ENCODE data around the gene NCAPG2.

Gene NCAPG2

DNA sequence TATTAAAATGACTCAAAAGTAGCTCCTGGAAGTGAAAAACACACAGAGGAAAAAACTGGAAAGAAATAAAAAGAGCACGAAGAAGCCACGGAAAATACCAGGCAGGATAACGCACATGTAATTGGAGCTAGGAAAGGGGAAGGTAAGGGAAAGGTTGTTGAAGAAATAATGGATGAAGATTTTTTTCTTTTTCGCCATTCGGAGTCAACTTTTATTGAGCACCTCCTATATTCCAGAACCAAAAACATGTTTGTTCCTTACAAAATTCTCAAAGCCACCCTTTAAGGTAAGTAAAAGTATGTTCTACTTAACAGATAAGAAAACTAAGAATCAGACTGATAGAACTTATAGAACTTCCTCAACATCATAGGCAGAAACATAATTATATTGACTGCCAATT lies 84.2 kb downstream of the NCAPG2 start:
- no peak for DNase-seq

DNA sequence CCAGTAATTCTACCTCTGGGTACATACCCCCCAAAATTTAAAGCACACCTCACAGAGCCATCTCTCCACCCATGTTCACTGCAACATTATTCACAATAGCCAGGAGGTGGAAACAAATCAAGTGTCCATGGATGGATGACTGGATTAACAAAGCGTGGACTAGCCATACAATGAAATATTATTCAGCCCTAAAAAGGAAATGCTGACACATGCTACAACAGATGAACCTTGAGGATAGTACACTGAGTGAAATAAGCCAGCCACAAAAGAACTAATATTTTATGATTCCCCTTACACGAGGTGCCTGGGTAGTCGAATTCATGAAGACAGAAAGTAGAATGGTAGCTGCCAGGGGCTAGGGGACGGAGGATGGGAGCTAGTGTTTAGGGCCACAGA lies 85.9 kb downstream of the NCAPG2 start:
- DNase-seq = no peak

DNA sequence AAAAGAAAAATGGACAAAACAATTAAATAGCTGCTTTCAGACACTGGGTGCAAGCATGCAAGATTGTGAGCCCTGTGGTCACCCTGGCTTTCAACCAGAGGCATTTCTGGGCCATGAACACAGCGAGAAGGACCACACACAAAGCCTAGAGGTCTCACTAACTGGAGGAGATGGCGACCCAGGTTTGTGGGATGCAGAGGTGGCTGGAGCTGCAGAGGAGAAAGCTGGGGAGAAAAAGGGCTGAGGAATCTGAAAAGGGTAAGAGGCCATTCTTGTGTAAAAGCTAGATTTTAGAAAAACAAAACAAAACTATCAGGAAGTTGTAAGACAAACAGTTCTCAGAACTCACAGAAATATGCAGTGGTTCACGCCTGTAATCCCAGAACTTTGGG lies 86.9 kb downstream of the NCAPG2 start:
- DNase-seq = no peak

DNA sequence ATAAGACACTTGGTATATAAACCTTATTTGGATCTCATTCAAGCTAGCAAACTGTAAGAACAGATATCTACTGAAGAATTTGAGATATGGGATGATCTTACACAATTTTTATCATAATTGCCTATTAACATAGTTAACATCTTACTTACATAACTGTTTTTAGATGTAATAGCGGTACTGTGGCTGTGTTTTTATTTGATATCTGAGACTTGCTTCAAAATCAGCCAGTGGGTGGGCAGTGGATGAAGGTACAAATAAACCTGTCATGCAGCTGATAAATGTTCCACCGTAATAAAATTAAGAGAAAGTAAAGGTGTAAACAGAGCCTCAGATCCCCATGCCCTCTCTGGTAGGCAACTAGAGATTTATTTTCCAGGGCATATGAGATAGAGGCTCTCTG lies 88.6 kb downstream of the NCAPG2 start:
- DNase-seq = no peak

DNA sequence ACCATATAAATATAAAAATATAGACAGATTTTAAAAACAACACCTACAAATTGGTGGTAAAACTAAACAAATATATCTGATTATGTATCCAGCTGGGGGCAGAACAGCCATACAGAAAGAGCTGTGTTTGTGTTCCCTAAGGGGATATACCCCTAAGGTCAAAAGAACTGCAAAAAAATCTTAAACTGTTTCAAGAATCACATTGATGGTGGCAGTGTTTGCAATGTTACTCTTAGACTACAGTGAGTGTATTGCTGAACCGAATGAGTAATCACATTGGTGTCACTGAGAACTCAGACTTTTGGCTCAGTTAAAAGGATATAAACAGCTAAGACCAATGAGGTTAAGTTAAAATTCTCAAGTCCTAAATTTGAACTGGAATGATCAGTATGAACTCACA lies 89.9 kb downstream of the NCAPG2 start:
- DNase-seq = no peak

DNA sequence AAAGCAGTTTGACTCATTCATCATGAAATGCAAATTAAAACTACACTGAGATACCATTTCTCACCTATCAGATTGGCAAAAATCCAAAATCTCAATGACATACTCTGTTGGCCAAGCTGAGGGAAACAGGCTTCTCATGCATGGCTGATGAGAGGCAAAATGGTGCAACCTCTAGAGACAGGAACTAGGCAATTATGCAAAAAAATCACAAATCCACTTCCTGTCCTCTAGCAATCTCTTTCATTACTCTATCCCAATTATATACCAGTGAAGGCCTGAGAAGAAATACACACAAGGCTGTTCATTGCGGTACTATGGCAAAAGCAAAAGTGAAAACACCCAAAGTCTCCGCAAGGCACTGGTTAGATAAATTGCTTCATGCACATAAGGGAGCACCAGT lies 91.1 kb downstream of the NCAPG2 start:
- DNase-seq = no peak

DNA sequence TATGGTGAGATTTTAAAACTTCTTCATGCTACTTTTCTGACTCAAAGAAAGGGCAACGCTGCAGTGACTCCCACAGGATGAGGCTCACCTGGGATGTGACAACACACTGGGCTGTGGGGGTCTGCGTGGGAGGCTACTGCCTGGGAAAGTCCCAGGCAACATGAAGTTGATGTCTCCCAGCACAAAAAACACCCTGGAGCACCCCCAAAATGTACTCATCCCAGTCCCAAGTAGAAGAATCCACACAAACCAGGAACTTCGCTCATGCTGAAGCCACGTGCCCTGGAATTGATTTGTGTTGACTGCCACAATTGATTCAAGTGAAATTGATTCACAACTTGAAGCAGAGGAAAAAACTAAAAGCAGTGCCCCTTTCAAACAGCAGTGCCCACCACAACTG lies 92.1 kb downstream of the NCAPG2 start:
- DNase-seq = no peak

DNA sequence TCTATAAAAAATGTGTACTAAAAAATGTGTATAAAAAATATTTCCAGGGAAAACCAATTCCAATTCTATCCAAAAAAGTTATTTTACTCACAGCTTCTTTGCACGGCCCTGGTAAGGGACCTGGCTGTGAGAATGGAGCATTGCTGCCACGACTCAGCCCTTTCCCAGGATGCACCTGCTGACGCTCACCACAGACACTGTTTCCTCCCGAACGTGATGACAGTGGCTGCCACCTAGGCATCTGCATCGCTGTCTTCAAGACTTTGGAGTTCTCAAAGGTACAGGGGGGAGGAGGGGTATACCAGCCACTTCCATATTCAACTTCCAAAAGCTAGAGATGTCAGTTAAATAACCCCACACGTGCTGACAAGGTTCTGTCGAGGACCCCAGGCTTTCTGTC lies 93.1 kb downstream of the NCAPG2 start:
- DNase-seq = no peak

DNA sequence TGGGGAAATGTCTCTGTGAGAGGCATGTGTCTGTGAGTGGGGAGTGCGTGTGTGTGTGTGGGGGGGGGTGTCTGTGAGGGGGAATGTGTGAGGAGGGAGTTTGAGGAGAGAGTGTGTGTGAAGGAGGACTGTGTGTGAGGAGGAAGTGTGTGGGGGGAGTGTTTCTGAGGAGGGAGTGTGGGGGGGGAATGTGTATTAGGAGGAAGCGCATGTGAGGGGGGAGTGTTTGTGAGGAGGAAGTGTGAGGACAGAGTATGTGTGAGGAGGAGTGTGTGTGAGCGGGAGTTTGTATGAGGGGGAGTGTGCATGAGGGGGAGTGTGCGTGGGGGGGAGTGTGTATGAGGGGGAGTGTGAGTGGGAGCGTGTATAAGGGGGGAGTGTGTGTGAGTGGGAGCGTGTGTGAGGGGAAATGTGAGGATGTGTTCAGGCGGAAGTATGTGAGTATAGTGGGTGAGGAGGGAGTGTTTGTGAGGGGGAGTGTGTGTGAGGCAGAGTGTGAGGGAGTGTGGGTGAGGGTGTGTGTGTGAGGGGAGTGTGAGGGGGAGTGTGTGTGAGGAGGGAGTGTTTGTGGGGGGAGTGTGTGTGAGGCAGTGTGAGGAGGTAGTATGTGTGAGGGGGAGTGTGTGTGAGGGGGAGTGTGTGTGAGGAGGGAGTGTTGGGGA lies 95.2 kb downstream of the NCAPG2 start:
- no peak for DNase-seq

DNA sequence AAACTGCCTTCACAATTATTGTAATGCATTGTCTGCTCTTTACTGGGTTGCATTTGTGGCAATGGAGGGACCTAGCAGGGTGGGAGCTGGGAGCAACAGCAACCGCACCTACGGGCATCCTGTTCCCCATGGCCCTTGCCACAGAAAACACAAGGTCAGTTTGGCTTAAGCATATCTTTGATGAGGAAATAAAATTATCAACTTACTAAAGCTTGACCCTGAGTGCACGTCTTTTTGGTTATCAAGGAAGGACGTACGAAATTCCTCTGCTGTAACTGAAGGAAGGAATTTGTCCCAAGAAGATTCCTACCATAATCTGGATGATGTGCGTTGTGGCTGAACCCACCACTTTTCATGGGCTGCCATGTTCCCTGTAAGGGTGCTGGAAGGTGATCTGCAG lies 97.0 kb downstream of the NCAPG2 start:
- DNase-seq = no peak

DNA sequence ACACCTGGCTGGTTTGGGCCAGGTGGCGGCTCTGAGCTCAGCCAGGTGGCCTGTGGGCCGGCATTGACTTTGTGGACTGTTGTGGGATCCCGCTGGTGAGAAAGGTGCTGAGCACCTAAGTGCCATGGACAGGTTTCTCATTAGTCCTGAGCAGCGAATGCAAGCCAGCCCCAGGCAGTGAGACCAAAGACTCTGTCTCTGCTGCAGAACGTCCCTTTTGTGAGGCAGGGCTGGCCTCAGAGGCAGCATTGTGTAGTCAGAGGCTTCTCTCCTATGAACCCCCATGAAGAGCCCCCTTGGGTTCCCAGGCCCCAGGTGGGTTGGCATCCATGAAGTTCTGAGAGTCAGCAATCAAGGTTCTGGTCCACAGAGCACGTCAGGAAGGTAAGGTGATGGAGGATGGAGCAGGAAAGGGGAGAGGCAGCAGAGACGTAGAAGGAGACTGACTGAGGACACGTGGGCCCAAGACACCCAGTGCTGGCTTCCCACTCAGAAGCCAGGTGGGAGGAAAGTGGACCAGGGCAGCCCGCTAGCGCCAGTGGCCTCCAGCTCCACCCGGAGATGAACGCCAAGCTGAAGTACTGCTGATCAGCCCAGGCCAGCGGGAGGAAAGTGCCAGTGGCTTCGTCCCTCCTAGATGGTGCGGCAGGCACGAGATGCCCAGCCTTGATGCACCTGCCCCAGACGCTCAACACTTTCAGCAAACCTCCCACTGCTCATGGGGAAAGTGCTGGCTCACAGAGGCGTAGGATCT lies 97.8 kb downstream of the NCAPG2 start:
- no peak for DNase-seq

DNA sequence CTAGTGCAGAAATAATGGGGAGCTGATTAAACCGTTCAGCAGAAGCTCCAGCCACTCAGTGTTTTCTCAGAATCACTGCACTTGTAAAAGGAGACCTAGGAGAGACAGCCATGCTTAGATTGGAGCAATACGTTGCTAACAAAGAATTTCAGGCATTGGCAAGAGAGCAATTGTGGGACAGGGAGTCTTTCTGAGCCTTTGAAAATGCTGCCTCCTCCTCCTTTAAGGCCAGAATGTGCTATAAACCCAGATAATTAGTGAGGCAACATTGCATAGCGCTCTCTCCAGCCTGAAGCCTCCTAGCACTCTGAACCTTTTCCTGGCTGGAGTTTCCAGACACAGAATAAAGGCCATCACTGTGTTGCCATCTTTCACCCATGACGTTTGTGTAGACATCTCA lies 98.5 kb downstream of the NCAPG2 start:
- DNase-seq = no peak

DNA sequence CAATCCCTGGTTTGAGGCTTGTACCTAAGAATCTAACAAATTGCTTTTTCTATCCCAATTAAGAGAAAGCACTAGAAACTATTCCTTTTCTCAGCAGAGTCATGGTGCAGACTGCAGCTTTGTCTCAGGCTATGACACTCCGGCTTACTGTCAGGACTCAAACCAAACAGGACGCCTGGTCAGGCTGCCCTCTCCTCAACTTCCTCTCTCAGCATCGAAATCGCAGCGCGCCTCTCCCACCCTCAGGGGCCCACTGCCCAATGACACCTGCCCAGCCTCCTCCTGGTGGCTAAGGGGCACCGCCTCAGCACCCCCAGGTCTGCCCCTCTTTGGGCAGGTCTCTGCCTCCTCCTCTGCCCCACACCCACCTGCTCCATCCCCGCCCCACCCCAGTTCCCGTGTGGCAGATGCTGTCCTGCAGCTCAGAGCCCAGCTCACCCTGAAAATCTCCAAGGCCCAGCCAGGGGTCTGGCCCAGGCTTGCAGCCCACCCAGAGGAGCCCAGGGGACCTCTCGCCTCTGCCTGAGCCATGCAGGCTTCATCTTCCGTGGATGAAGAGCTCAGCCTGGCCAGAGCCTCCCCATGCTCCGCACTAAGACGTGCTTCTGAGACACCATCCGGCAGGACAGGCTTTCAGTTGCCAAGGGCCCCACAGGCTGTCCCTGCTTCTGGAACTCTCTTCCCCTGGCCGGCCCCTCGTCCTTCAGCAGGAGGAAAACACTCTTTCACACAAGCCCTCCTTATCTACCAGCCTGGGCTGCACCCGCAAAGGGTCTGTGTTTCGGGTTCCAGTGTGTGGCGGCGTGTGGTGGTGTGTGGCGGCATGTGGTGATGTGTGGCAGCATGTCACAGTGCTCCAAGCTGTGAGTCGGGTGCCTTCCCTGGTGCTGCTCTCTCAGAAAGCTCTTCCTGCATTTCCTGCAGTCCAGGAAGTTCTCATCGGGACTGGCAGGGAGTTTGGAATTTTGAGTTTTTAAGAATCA lies 100.5 kb downstream of the NCAPG2 start:
- DNase-seq = no peak

DNA sequence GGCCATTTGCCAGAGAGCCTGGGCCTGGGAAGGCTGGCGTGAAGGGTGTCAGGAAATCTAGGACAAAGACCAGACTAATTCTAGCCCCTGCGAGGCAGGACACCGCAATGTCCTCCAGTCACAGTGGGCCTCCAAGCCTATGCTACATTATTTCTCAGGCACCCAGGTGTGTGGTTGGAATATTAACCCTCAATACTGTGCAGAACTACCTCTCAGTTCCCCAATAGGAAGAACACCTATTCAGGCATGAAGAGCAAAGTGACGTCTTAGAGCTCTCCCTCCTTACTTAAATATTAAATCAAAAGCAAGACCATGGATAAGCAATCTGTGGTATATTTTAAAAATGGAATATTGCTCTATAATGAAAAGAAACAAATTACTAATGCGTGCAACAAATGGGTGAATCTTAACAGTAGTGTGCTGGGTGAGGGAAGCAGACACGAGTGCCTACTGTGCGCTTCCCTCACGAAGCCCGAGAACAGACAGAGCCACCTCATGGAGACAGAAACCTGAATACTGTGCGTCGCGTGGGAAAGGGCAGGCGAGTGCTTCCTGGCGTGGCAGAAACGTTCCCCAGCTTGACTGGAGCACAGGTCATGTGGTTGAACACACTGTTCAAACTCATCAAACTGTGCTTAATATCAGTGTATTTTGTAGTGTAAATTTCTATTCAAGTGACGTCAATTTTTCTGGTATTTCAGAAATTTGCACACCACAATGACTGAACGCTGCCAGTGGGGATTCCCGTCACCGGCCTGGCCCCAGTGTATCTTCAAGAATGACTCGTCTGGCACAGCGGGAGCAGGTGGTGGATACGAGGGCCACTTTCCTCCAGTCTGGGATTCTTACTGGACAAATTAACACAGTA lies 101.5 kb downstream of the NCAPG2 start:
- peak; percentile 34 for DNase-seq

DNA sequence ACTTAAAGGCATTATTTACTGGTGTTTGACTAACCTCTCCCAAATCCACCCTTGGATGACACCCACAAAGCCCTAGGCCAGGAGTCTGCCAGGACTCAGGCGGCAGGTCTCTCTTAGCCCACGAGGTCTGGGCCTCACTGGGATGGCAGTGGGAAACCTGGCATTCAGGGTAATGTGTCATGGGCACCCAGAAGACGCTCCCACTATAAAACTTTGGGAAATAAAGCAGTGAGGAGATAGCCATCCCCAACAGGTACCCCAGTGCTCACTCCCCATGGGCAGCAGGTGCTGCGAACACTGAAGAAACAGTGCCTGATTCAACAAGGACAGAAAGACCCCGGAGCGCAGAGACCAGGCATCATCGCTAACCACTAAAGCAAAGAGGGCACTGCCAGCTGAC lies 102.6 kb downstream of the NCAPG2 start:
- no peak for DNase-seq

DNA sequence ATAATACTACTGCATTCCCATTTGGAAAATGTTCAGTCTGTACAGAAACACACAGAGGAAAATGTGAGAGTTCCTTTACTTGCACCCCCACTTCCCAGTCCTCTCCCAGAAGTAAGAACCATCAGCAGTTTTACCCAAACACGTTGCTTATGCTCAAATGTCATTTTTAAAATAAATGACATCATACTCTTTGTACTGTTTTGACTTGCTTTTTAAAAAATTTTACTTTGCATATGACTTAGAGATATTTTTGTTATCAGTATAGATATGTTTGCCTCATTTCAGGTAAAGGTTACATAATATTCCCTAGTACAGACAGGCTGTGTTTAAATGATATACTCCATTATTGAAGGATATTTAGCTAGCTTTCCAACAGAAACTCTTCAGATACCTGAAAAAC lies 103.5 kb downstream of the NCAPG2 start:
- DNase-seq = no peak

DNA sequence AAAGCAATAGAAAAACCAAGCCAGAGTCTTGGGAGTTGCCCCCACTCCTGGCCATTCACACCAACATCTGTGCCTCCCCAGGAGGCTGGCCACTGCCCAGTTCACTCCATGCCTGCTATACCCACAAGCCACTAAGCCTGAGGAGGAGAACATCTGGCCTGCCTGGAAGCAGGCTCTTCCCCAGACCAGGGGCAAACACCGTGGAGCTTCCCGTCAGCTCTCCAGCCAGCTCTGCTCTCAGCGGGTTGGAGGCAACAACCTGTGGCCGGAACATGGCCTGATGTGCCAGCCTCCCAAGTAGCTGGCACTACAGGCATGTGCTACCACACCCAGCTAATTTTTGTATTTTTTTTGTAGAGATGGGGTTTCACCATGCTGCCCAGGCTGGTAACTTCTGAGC lies 107.9 kb downstream of the NCAPG2 start:
- no peak for DNase-seq

DNA sequence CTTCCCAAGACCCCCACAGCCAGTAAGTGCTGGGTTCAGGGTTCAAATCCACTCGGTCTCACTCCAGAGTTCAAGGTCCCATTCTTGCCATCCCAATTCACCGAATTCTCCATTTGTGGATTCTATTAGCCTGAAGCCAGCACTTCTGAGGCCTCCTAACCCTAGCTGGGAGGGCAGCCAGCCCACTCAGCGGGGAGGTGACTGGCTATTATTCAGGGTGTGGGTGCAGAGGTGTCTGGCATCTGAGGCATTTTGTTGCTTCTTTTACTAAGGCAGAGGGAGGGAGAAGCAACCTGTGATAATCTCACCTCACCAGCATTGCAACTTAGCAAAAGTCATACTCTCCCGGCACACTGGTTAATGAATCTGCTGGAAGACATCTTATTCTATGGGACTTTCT lies 108.3 kb downstream of the NCAPG2 start:
- DNase-seq = no peak

DNA sequence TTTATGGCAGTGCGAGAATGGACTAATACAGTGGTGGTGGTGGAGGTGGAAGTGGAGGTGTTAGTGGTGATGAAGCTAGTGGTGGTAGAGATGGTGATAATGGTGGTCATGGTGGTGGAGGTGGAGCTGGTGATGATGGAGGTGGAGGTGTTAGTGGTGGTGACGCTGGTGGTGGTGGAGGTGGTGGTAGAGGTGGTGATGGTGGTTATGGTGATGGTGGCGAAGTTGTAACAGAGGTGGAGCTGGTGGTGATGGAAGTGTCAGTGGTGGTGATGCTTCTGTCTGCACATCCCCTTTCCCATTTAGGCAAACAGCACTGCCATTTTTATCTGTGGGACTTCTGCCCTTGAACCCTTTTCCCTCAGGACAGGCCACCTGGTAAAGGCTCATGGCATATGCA lies 109.5 kb downstream of the NCAPG2 start:
- no peak for DNase-seq

DNA sequence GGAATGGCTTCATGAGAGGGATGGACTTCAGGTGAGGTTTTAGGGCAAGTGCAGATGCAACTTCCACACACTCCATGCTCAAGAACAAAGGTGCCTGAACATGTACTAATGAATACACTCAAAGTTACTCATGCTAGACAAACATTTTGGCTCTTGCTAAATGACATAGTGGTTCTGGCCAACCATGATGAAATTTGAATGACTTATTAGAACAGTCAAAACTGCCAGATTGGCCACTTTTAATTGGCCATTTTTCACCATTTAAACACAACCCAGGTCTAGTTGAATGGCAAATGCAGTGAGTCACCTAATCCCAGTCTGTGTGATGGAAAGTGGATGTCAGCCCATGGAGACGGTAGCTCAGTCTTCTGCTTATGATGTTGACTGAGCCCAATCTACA lies 112.1 kb downstream of the NCAPG2 start:
- DNase-seq = no peak

DNA sequence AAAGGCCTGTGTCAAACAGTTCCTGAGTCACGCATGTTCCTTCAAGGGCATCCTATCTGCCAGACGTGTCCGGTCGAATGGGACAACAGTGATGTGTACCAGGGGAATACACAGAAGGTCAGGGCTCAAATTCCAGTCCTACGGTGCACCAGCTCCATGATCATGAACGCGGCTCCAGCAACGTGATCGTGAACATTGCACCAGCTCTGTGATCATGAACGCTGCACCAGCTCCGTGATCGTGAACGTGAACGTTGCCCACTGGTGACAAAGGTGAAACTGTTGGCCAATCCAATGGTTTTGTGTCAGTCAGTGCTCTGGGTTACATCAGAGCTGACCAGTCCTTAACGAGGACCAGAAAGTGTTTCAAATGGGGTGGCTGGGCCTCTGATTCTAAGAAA lies 112.7 kb downstream of the NCAPG2 start:
- no peak for DNase-seq

DNA sequence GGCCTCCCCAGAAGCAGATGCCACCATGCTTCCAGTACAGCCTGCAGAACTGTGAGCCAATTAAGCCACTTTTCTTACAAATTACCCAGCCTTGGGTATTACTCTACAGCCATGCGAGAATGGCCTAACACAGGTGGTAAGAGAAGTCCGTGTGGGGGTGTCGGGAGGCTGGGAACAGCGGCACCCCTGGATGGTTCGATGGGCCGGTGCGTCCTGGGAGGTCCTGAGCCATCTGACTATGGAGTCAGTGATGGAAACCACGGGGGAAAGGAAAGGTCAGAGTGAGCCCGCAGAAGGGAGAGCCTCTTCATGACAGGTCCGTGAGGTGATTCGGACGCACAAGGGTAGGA lies 114.4 kb downstream of the NCAPG2 start:
- DNase-seq = no peak

DNA sequence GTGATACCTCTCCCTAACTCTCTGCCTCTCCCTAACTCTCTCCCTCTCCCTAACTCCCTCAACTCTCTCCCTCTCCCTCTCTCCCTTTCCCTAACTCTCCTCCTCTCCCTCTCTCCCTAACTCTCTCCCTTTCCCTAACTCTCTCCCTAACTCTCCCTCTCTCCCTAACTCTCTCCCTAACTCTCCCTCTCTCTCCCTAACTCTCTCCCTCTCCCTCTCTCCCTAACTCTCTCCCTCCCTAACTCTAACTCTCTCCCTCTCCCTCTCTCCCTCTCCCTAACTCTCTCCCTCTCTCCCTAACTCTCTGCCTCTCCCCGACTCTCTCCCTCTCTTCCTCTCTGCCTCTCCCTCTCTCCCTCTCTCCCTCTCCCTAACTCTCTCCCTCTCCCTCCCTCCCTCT lies 115.0 kb downstream of the NCAPG2 start:
- no peak for DNase-seq

Data from stimulated activated CD4-positive, alpha-beta T cell treated with anti-CD3 and anti-CD28 coated beads, Interleukin-15, amount 100 ng/mL, for 24 hours (primary cell).